Activated CD4-positive, alpha-beta T cell treated with anti-CD3 and anti-CD28 coated beads, Interleukin-2, amount 50 U/mL, for 16 hours (primary cell): ENCODE measurements around the gene BMPR1A.
"Not testable (repeated sequence)": the region's sequence is repeated elsewhere in the genome, so short reads cannot be mapped to it uniquely, and the experiment has no call there.

Experiments
- DNase-seq: peaks from one replicate; pipeline ENCODE4 v3.0.0-alpha.2; 2020

Gene BMPR1A

GRCh38 chr10:86851328-86852207, 95.1 kb downstream of the BMPR1A start:
- DNase-seq = no peak

GRCh38 chr10:86853582-86853981, 97.2 kb downstream of the BMPR1A start:
- DNase-seq = not testable (repeated sequence)

- DNase-seq = no peak
Measured at GRCh38 chr10:86855513-86855912, 99.1 kb downstream of the BMPR1A start.

GRCh38 chr10:86856156-86856555, 99.7 kb downstream of the BMPR1A start:
- no peak for DNase-seq

- no peak for DNase-seq
Measured at GRCh38 chr10:86857128-86857721, 100.8 kb downstream of the BMPR1A start.

GRCh38 chr10:86858011-86858410, 101.6 kb downstream of the BMPR1A start:
- DNase-seq = no peak

- no peak for DNase-seq
Measured at GRCh38 chr10:86861351-86861750, 104.9 kb downstream of the BMPR1A start.

GRCh38 chr10:86862373-86862772, 106.0 kb downstream of the BMPR1A start:
- DNase-seq = no peak

GRCh38 chr10:86862786-86863483, 106.5 kb downstream of the BMPR1A start:
- DNase-seq = no peak

- no peak for DNase-seq
Measured at GRCh38 chr10:86863484-86863842, 107.0 kb downstream of the BMPR1A start.

GRCh38 chr10:86865011-86865811, 108.8 kb downstream of the BMPR1A start:
- not testable (repeated sequence) for DNase-seq

- no peak for DNase-seq
Measured at GRCh38 chr10:86867149-86867548, 110.7 kb downstream of the BMPR1A start.

- no peak for DNase-seq
Measured at GRCh38 chr10:86868353-86868752, 111.9 kb downstream of the BMPR1A start.

- no peak for DNase-seq
Measured at GRCh38 chr10:86870679-86871078, 114.3 kb downstream of the BMPR1A start.

GRCh38 chr10:86871563-86872183, 115.3 kb downstream of the BMPR1A start:
- DNase-seq = no peak

GRCh38 chr10:86872757-86873156, 116.3 kb downstream of the BMPR1A start:
- DNase-seq = no peak

GRCh38 chr10:86876748-86877147, 120.3 kb downstream of the BMPR1A start:
- DNase-seq = peak; percentile 26

GRCh38 chr10:86878983-86879713, 122.7 kb downstream of the BMPR1A start:
- DNase-seq = no peak

GRCh38 chr10:86880971-86881370, 124.6 kb downstream of the BMPR1A start:
- no peak for DNase-seq

GRCh38 chr10:86888585-86889381, 132.4 kb downstream of the BMPR1A start:
- DNase-seq = peak; percentile 87

GRCh38 chr10:86889997-86890396, 133.6 kb downstream of the BMPR1A start:
- DNase-seq = no peak
